H1 (cell line): ENCODE measurements around the gene ELMO1. TPM values are rescaled to one million over a fixed set of nuclear protein-coding genes. Genes with fewer than 3 reads are reported as not detected.

ENCODE experiments used
- CTCF ChIA-PET: fragments of 300-600 bp; sonication (Branson Sonifier 250); formaldehyde crosslinking; loops from one replicate; lab custom pipeline; 2021; ENCODE audit not compliant: partially characterized antibody; lab: Charles Lee
- POLR2A ChIA-PET: fragments of 300-600 bp; sonication (Branson Sonifier 250); formaldehyde crosslinking; loops from one replicate; lab custom pipeline; 2021; ENCODE audit warnings: inconsistent platforms; ENCODE audit not compliant: partially characterized antibody; lab: Charles Lee
- DNase-seq, 2 experiments: peaks; one replicate each; pipeline versions ENCODE4 v3.0.0 to v3.0.0-alpha.2; 2010 to 2022; ENCODE audit warnings: low spot score in 2 of 2, low read depth in 1 of 2, mixed read lengths in 1 of 2
- FAIRE-seq: peaks from 2 replicates; lab custom pipeline; 2011; peaks lifted over from hg19 to GRCh38; lab: Jason Lieb, UNC
- H2AFZ ChIP-seq: 2 replicates; pipeline ENCODE4 v1.8.1; 2012; ENCODE audit warnings: low read length, inconsistent platforms
- H2AK5ac ChIP-seq: 2 replicates; pipeline ENCODE4 v1.6.1; 2013; ENCODE audit warnings: low read depth, low read length
- H2BK120ac ChIP-seq: replicated peaks from 2 replicates; pipeline ENCODE3; 2013; ENCODE audit warnings: low read depth, low read length, inconsistent platforms
- H2BK12ac ChIP-seq: 2 replicates; pipeline ENCODE4 v1.6.1; 2013; ENCODE audit warnings: low read depth, low read length
- H2BK15ac ChIP-seq: 2 replicates; pipeline ENCODE4 v1.6.1; 2013; ENCODE audit warnings: low read length
- H2BK20ac ChIP-seq: 2 replicates; pipeline ENCODE4 v1.6.1; 2013; ENCODE audit warnings: low read length
- H2BK5ac ChIP-seq: 2 replicates; pipeline ENCODE4 v1.6.1; 2013; ENCODE audit warnings: low read depth, low read length
- H3K14ac ChIP-seq: 2 replicates; pipeline ENCODE4 v1.6.1; 2013; ENCODE audit warnings: inconsistent platforms; ENCODE audit not compliant: insufficient read length
- H3K18ac ChIP-seq: 2 replicates; pipeline ENCODE4 v1.6.1; 2013; ENCODE audit warnings: low read length; ENCODE audit errors: extremely low read depth
- H3K23ac ChIP-seq: 2 replicates; pipeline ENCODE4 v1.6.1; 2013; ENCODE audit warnings: inconsistent platforms; ENCODE audit not compliant: insufficient read length
- H3K23me2 ChIP-seq: 2 replicates; pipeline ENCODE4 v1.6.1; 2013; ENCODE audit warnings: low read depth, low read length
- H3K27ac ChIP-seq: 2 replicates; pipeline ENCODE4 v1.6.1; 2011; ENCODE audit warnings: low read depth, low read length, inconsistent platforms
- H3K27me3 ChIP-seq, 4 experiments: replicated peaks in 1 of 4; 1 replicate in 1 of 4; 2 replicates in 3 of 4; pipeline versions ENCODE4 v1.6.1 to v1.8.1; 2011 to 2013; ENCODE audit warnings: low read length in 3 of 4, mild to moderate bottlenecking in 3 of 4, inconsistent platforms in 2 of 4, mixed read lengths in 2 of 4, moderate library complexity in 1 of 4; ENCODE audit not compliant: control insufficient read depth in 3 of 4, insufficient read depth in 3 of 4; ENCODE audit errors: extremely low read depth in 1 of 4
- H3K36me3 ChIP-seq, 4 experiments: 2 replicates each; pipeline versions ENCODE4 v1.6.1 to v1.8.1; 2011 to 2013; ENCODE audit warnings: mild to moderate bottlenecking in 4 of 4, low read length in 3 of 4, moderate library complexity in 2 of 4, control low read depth in 1 of 4, inconsistent platforms in 1 of 4; ENCODE audit not compliant: insufficient read depth in 4 of 4, control insufficient read depth in 2 of 4
- H3K4ac ChIP-seq: replicated peaks from 2 replicates; pipeline ENCODE3; 2013; ENCODE audit warnings: low read length, low read depth, mixed read lengths, inconsistent platforms; ENCODE audit not compliant: insufficient read length
- H3K4me1 ChIP-seq, 4 experiments: replicated peaks in 1 of 4; 1 replicate in 1 of 4; 2 replicates in 3 of 4; pipeline versions ENCODE4 v1.6.1 to v1.8.1; 2011 to 2013; ENCODE audit warnings: low read length in 3 of 4, inconsistent platforms in 2 of 4, mixed read lengths in 1 of 4; ENCODE audit not compliant: insufficient read depth in 4 of 4, control insufficient read depth in 3 of 4
- H3K4me2 ChIP-seq, 2 experiments: 2 replicates each; pipeline versions ENCODE4 v1.6.1 to v1.8.1; 2011 to 2013; ENCODE audit warnings: low read depth in 2 of 2, low read length in 2 of 2, control low read depth in 1 of 2, inconsistent platforms in 1 of 2, mild to moderate bottlenecking in 1 of 2; ENCODE audit not compliant: insufficient read depth in 1 of 2
- H3K4me3 ChIP-seq, 4 experiments: fragments of 200-600, 300-600 bp in 1 of 4; sonication (generic), shearing (Covaris generic), sonication (Bioruptor Twin) in 1 of 4; 2 replicates each; pipeline versions ENCODE4 v1.5.1 to v1.8.1; 2011 to 2016; ENCODE audit warnings: low read length in 4 of 4, low read depth in 3 of 4, control low read depth in 2 of 4, inconsistent platforms in 2 of 4, mild to moderate bottlenecking in 2 of 4, mixed read lengths in 1 of 4, moderate library complexity in 1 of 4; ENCODE audit not compliant: insufficient read depth in 2 of 4; ENCODE audit errors: extremely low read depth in 1 of 4
- H3K56ac ChIP-seq: replicated peaks from 2 replicates; pipeline ENCODE3; 2013; ENCODE audit warnings: low read depth, mild to moderate bottlenecking, mixed read lengths, low read length, inconsistent platforms; ENCODE audit not compliant: insufficient read length
- H3K79me1 ChIP-seq: 2 replicates; pipeline ENCODE4 v1.6.1; 2013; ENCODE audit warnings: low read depth, low read length, control low read depth
- H3K79me2 ChIP-seq, 2 experiments: 2 replicates each; pipeline versions ENCODE4 v1.6.1 to v1.8.1; 2012 to 2013; ENCODE audit warnings: low read length in 2 of 2, mild to moderate bottlenecking in 2 of 2, inconsistent platforms in 1 of 2; ENCODE audit not compliant: insufficient read depth in 2 of 2, control insufficient read depth in 1 of 2
- H3K9ac ChIP-seq, 4 experiments: replicated peaks in 1 of 4; 1 replicate in 1 of 4; 2 replicates in 3 of 4; pipeline versions ENCODE4 v1.6.1 to v1.8.1; 2011 to 2013; ENCODE audit warnings: low read depth in 3 of 4, low read length in 3 of 4, control low read depth in 2 of 4, mild to moderate bottlenecking in 2 of 4, moderate library complexity in 2 of 4, inconsistent platforms in 1 of 4; ENCODE audit errors: extremely low read depth in 1 of 4
- H3K9me3 ChIP-seq, 2 experiments: 2 replicates each; pipeline versions ENCODE4 v1.6.1 to v1.8.1; 2012 to 2013; ENCODE audit warnings: mild to moderate bottlenecking in 2 of 2, moderate library complexity in 2 of 2, control low read depth in 1 of 2, inconsistent platforms in 1 of 2, low read depth in 1 of 2, low read length in 1 of 2, mixed read lengths in 1 of 2; ENCODE audit not compliant: insufficient read depth in 2 of 2
- H4K20me1 ChIP-seq, 2 experiments: replicated peaks in 1 of 2; 2 replicates each; pipeline versions ENCODE3 to v1.8.1; 2011 to 2013; ENCODE audit warnings: inconsistent platforms in 2 of 2, low read length in 2 of 2, mild to moderate bottlenecking in 1 of 2; ENCODE audit not compliant: insufficient read depth in 2 of 2, control insufficient read depth in 1 of 2
- H4K5ac ChIP-seq: 2 replicates; pipeline ENCODE4 v1.6.1; 2013; ENCODE audit warnings: low read length, low read depth, mixed read lengths, inconsistent platforms; ENCODE audit not compliant: insufficient read length
- H4K8ac ChIP-seq: 2 replicates; pipeline ENCODE4 v1.8.0; 2013; ENCODE audit warnings: mild to moderate bottlenecking, moderate library complexity, low read length, inconsistent platforms; ENCODE audit not compliant: insufficient read depth; ENCODE audit errors: extremely low read depth
- H4K91ac ChIP-seq: replicated peaks from 2 replicates; pipeline ENCODE3; 2013; ENCODE audit warnings: low read length, mixed read lengths, inconsistent platforms; ENCODE audit not compliant: insufficient read length
- JUN ChIP-seq: IDR thresholded peaks from 2 replicates; pipeline ENCODE4 v1.6.1; 2011; ENCODE audit warnings: low read depth, mild to moderate bottlenecking, improper control_type of control experiment, low read length
- polyA plus RNA-seq, 7 experiments: library from polyadenylated mRNA; depleted of rRNA in 3 of 7; stranded (reverse) in 5 of 7; unstranded in 2 of 7; fragments of >200 nt in 5 of 7; fragments of 200-250 nt in 2 of 7; gene quantifications; 1 replicate in 5 of 7; 2 replicates in 1 of 7; 4 replicates in 1 of 7; pipeline versions ENCODE4 v1.2.1 to v1.2.3, GENCODE V29; 2011 to 2013; ENCODE audit warnings: missing spikeins in 2 of 7, mixed read lengths in 2 of 7
- total RNA-seq: library from RNA; stranded (reverse); fragmentation: NEBNext Ultra II Directional; extraction: Animal tissue kit (Norgen Biotek cat#: 25700); gene quantifications from 2 replicates; pipeline ENCODE4 v1.2.1, GENCODE V29; 2021

Gene ELMO1
- total and polyA plus RNA-seq, 2 of the 8 experiments (the other 6 are each of a cell fraction or from before 2014, with no cell fraction given), result 18.4 to 21.0 TPM

DNA sequence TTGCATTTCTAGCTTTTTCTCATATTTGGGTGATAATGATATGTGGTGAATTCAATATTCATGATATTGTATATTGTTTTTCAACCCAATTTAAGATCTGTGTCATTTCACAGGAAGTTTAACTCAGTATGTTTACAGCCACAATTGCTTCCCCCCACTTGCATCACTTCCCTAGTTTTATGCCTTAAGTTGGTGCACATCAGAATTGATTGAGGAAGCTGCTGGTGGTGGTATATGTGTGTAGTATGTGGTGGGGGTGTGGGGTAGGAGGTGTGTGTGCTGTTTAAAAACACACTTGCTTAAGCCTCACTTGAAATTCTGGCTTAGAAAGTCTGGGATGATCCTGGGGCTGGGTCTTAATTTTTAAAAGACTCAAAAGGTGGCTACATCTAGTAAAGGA, 479.3 kb downstream of the ELMO1 start:
- CTCF ChIA-PET, result interaction anchor here (0.9 to 3.0 kb wide), 5 partner anchors 11 to 213 kb away, joined by 3 to 71 read pairs (median 5); no protein-coding TSS in a partner anchor
- Histone ChIP-seq H2BK12ac (no peak overlapping the region), H3K4me3 (no peak overlapping the region), H3K79me2 (no peaks in the 10 kb centered on the region), H4K8ac (no peak overlapping the region), H3K27ac (no peak overlapping the region), H2BK20ac (no peak overlapping the region), H3K23ac (no peak overlapping the region), H3K14ac (no peak overlapping the region), H4K91ac (no peak overlapping the region), H4K5ac (no peak overlapping the region), H2AFZ (no peak overlapping the region), H2BK120ac (no peak overlapping the region), H3K36me3 (no peaks in the 10 kb centered on the region), H3K4me2 (no peak overlapping the region), H3K9me3 (no peaks in the 10 kb centered on the region; a peak in 1 of 4 replicates), H2BK5ac (no peak overlapping the region), H3K4me1 (peaks cover 0 to 4% (median 2%) of the 10 kb centered on the region in 4 experiments; a peak in 3 of 7 replicates), H2BK15ac (no peak overlapping the region), H2AK5ac (no peak overlapping the region), H3K23me2 (no peaks in the 10 kb centered on the region), H4K20me1 (no peaks in the 10 kb centered on the region), H3K18ac (no peak overlapping the region), H3K27me3 (no peaks in the 10 kb centered on the region), H3K56ac (no peak overlapping the region), H3K79me1 (no peaks in the 10 kb centered on the region), H3K9ac (no peak overlapping the region), H3K4ac (no peak overlapping the region)
- DNase-seq, result no peak
- POLR2A ChIA-PET, result no interaction called here
- no peak for FAIRE-seq
- TF ChIP-seq JUN, result no peak
